ENCODE measurements around the gene ECHDC1.

DNA sequence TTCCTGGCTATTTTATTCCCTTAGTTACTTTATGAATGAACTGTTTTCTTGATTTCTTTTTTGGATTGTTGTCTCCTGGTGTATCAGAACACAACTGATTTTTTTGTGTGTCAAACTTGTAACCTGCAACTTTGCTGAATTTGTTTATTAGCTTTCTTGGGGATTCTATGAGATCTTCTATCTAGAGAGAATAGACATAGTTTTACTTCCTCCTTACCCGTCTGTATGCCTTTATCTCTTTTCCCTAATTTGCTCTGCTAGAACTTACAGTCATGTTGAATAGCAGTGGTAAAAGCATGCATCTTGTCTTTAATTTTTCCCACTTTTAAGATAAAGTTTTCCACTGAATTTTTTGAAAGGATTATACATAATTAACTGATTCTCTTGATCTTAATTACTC, 63.6 kb downstream of the ECHDC1 start:
- TF ChIP-seq CTCF (IDR thresholded peaks at IDR 0.05; ENCODE audit: borderline replicate concordance, extremely low read depth, low read length, poor library complexity, severe bottlenecking) (no peak), EZH2 (IDR thresholded peaks at IDR 0.05; ENCODE audit: borderline replicate concordance, low read depth, low read length, severe bottlenecking) (no peak)

Data from DND-41 (cell line).